DOHH2 (cell line): ENCODE measurements around the gene ATP9B.

ENCODE experiments used
- H3F3A ChIP-seq: fragments of 200-600 bp; sonication (generic), shearing (Covaris generic); 2 replicates; pipeline ENCODE4 v1.6.0; 2016; ENCODE audit warnings: antibody characterized with exemption, mild to moderate bottlenecking; ENCODE audit not compliant: control insufficient read depth, insufficient read depth
- H3K27ac ChIP-seq: fragments of 200-600 bp; sonication (generic); 2 replicates; pipeline ENCODE4 v1.5.1; 2014; ENCODE audit warnings: low read depth, mild to moderate bottlenecking, low read length, moderate library complexity
- H3K27me3 ChIP-seq: fragments of 200-600 bp; sonication (generic); 2 replicates; pipeline ENCODE4 v1.6.1; 2014; ENCODE audit warnings: mild to moderate bottlenecking, low read length, mixed read lengths; ENCODE audit not compliant: control insufficient read depth
- H3K36me3 ChIP-seq: fragments of 200-600 bp; sonication (generic); 2 replicates; pipeline ENCODE4 v1.6.1; 2014; ENCODE audit warnings: mild to moderate bottlenecking, low read length, moderate library complexity, mixed read lengths; ENCODE audit not compliant: control insufficient read depth
- H3K4me1 ChIP-seq: fragments of 200-600 bp; sonication (generic); 2 replicates; pipeline ENCODE4 v1.6.1; 2014; ENCODE audit warnings: mild to moderate bottlenecking, low read length, mixed read lengths; ENCODE audit not compliant: control insufficient read depth
- H3K4me2 ChIP-seq: fragments of 200-600 bp; sonication (generic); 2 replicates; pipeline ENCODE4 v1.6.0; 2014; ENCODE audit warnings: mild to moderate bottlenecking, low read length, moderate library complexity
- H3K4me3 ChIP-seq: fragments of 200-600 bp; sonication (generic); 2 replicates; pipeline ENCODE4 v1.5.1; 2014; ENCODE audit warnings: mild to moderate bottlenecking, low read length, mixed read lengths
- H3K79me2 ChIP-seq: fragments of 200-600 bp; sonication (generic); 2 replicates; pipeline ENCODE4 v1.6.1; 2014; ENCODE audit warnings: mild to moderate bottlenecking, low read length, mixed read lengths; ENCODE audit not compliant: control insufficient read depth
- H3K9me2 ChIP-seq: fragments of 200-600 bp; sonication (generic); replicated peaks from 2 replicates; pipeline ENCODE4 v1.6.1; 2014; ENCODE audit warnings: mild to moderate bottlenecking, low read length, mixed read lengths; ENCODE audit not compliant: control insufficient read depth
- H3K9me3 ChIP-seq: fragments of 200-600 bp; sonication (generic); 2 replicates; pipeline ENCODE4 v1.6.1; 2014; ENCODE audit warnings: antibody characterized with exemption, low read length, mixed read lengths; ENCODE audit not compliant: control insufficient read depth, insufficient read depth
- H4K20me1 ChIP-seq: fragments of 200-600 bp; sonication (generic); 2 replicates; pipeline ENCODE4 v1.6.0; 2014; ENCODE audit warnings: low read depth, mild to moderate bottlenecking, antibody characterized with exemption, low read length, moderate library complexity; ENCODE audit not compliant: control insufficient read depth, insufficient read depth
- CTCF ChIP-seq: fragments of 200-600 bp; sonication (generic); IDR thresholded peaks from one replicate; pipeline ENCODE4 v1.5.1; 2014; ENCODE audit warnings: antibody characterized with exemption, mild to moderate bottlenecking, low read depth, low read length; ENCODE audit not compliant: poor library complexity, severe bottlenecking
- EZH2phosphoT487 ChIP-seq: fragments of 200-600 bp; sonication (generic); IDR thresholded peaks from 2 replicates; pipeline ENCODE4 v1.6.1; 2017; ENCODE audit warnings: borderline replicate concordance, mild to moderate bottlenecking, antibody characterized with exemption, low read length, moderate library complexity, mixed read lengths

ATP9B gene

GRCh38 chr18:79385326-79385707, 316.1 kb downstream of the ATP9B start:
- peaks cover 19% of the 10 kb centered on the region for H3K27me3 ChIP-seq
- no peaks in the 10 kb centered on the region for H3K79me2 ChIP-seq
- H3K27ac ChIP-seq: no peak overlapping the region
- H3K9me3 ChIP-seq: no peaks in the 10 kb centered on the region
- no peak overlapping the region for H3K4me2 ChIP-seq
- H3K9me2 ChIP-seq: no peaks in the 10 kb centered on the region
- TF ChIP-seq CTCF (no peak), EZH2phosphoT487 (no peak)
- H3F3A ChIP-seq: peaks cover 6% of the 10 kb centered on the region; the same call in 1 of the 2 replicates
- no peaks in the 10 kb centered on the region for H3K36me3 ChIP-seq
- H4K20me1 ChIP-seq: peaks cover 3% of the 10 kb centered on the region; the same call in 1 of the 2 replicates
- H3K4me3 ChIP-seq: no peak overlapping the region
- peaks cover 9% of the 10 kb centered on the region for H3K4me1 ChIP-seq

- H3K9me2 ChIP-seq: no peaks in the 10 kb centered on the region
- peaks cover 6% of the 10 kb centered on the region; the same call in 1 of the 2 replicates for H3F3A ChIP-seq
- no peak overlapping the region for H3K4me3 ChIP-seq
- peaks cover 9% of the 10 kb centered on the region for H3K4me1 ChIP-seq
- H3K79me2 ChIP-seq: no peaks in the 10 kb centered on the region
- no peaks in the 10 kb centered on the region for H3K9me3 ChIP-seq
- H3K36me3 ChIP-seq: no peaks in the 10 kb centered on the region
- H3K4me2 ChIP-seq: no peak overlapping the region
- H4K20me1 ChIP-seq: peaks cover 3% of the 10 kb centered on the region; the same call in 1 of the 2 replicates
- TF ChIP-seq CTCF (no peak), EZH2phosphoT487 (no peak)
- H3K27ac ChIP-seq: no peak overlapping the region
- H3K27me3 ChIP-seq: peaks cover 19% of the 10 kb centered on the region
Measured at GRCh38 chr18:79385708-79386341, 316.6 kb downstream of the ATP9B start.

DNA sequence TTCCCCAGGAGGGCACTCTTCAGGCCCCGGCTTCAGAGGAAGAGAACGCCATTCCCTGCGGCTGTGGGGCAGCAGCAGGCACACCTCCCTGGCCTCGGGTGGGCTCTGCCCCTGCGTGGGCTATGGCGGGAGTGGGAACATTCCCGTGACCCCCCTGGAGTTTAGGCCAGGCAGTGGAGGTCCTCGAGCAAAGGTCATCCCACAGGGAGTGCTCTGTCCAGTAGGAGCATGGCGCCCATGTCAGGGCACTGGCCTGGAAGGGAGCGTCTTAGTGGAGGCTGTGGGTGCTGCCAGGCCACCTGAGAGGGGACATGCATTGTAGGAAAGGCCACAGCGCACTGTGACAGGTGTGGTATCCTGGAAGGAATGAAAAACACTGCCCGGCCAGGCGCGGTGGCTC, 317.4 kb downstream of the ATP9B start:
- H3F3A ChIP-seq: peaks cover 11% of the 10 kb centered on the region

More for the DNA sequence above, 317.4 kb downstream of the ATP9B start:
- Histone ChIP-seq H3K9me2 (no peaks in the 10 kb centered on the region), H3K36me3 (no peaks in the 10 kb centered on the region), H3K4me2 (no peak overlapping the region), H3K27ac (no peak overlapping the region), H3K4me1 (peaks cover 9% of the 10 kb centered on the region), H3K79me2 (no peaks in the 10 kb centered on the region), H3K9me3 (no peaks in the 10 kb centered on the region), H3K27me3 (peaks cover 19% of the 10 kb centered on the region), H3K4me3 (no peak overlapping the region), H4K20me1 (peaks cover 3% of the 10 kb centered on the region; the same call in 1 of the 2 replicates)
- TF ChIP-seq EZH2phosphoT487 (no peak), CTCF (no peak)
